GM06990 (cell line): ENCODE data around the gene NDRG4.

Experiments used
- DNase-seq: peaks from one replicate; pipeline ENCODE4 v3.0.0-alpha.2; 2011; ENCODE audit not compliant: insufficient read length; ENCODE audit errors: extremely low read depth
- H3K27me3 ChIP-seq: replicated peaks from 2 replicates; pipeline ENCODE4 v1.6.0; 2011; ENCODE audit warnings: low read length; ENCODE audit not compliant: control insufficient read depth, insufficient read depth
- H3K36me3 ChIP-seq: 2 replicates; pipeline ENCODE4 v1.5.1; 2011; ENCODE audit warnings: low read length; ENCODE audit not compliant: control insufficient read depth, insufficient read depth
- H3K4me3 ChIP-seq: replicated peaks from 2 replicates; pipeline ENCODE4 v1.5.1; 2011; ENCODE audit warnings: low read depth, mild to moderate bottlenecking, control low read depth, low read length
- TF ChIP-seq, protein P1 (sequence below): IDR thresholded peaks from 2 replicates; pipeline ENCODE4 v1.5.1; 2011; ENCODE audit warnings: low read length, control low read depth, mild to moderate bottlenecking, inconsistent platforms; ENCODE audit not compliant: insufficient read depth, poor library complexity, severe bottlenecking

The NDRG4 gene

DNA sequence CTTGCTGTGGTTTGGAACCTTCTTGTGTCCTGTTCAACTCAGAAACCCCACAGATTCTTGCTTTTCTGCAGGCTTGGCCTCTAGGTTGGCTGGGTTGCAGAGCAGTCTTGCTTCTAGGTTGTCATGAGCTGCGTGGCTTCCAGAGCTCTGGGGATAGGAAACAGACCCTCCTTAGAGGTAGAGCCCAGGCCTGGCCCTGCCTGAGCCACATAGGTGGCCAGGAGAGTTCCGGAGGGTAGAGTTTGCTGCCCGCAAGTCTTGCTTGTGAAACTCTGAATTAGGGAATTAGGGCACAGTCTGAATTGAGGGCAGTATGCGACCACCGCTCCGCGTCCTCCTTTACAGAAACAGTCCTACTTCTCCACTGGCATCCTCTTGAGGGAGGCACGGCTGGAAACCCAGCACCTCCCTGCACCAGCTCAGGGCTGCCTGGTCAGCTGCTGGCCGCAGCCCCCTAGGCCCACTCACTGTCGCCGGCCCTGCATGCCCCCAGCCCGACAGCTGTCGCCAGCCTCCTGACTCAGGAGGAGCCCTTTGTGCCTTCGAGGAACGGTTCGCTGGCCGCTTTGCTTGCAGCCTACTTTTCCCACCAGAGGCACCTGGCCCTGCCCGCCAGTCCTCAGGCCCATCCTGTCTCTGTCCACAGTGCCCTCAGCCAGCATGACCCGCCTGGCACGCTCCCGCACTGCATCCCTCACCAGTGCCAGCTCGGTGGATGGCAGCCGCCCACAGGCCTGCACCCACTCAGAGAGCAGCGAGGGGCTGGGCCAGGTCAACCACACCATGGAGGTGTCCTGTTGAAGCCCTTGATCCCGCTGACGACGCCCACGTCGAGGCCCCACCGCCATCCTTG is 11.1 kb downstream of the NDRG4 start:
- TF ChIP-seq, protein P1, sequence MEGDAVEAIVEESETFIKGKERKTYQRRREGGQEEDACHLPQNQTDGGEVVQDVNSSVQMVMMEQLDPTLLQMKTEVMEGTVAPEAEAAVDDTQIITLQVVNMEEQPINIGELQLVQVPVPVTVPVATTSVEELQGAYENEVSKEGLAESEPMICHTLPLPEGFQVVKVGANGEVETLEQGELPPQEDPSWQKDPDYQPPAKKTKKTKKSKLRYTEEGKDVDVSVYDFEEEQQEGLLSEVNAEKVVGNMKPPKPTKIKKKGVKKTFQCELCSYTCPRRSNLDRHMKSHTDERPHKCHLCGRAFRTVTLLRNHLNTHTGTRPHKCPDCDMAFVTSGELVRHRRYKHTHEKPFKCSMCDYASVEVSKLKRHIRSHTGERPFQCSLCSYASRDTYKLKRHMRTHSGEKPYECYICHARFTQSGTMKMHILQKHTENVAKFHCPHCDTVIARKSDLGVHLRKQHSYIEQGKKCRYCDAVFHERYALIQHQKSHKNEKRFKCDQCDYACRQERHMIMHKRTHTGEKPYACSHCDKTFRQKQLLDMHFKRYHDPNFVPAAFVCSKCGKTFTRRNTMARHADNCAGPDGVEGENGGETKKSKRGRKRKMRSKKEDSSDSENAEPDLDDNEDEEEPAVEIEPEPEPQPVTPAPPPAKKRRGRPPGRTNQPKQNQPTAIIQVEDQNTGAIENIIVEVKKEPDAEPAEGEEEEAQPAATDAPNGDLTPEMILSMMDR, result no peak
- H3K27me3 ChIP-seq, result no peaks in the 10 kb centered on the region
- no peak for DNase-seq
- H3K4me3 ChIP-seq, result no peak overlapping the region
- no peaks in the 10 kb centered on the region for H3K36me3 ChIP-seq

DNA sequence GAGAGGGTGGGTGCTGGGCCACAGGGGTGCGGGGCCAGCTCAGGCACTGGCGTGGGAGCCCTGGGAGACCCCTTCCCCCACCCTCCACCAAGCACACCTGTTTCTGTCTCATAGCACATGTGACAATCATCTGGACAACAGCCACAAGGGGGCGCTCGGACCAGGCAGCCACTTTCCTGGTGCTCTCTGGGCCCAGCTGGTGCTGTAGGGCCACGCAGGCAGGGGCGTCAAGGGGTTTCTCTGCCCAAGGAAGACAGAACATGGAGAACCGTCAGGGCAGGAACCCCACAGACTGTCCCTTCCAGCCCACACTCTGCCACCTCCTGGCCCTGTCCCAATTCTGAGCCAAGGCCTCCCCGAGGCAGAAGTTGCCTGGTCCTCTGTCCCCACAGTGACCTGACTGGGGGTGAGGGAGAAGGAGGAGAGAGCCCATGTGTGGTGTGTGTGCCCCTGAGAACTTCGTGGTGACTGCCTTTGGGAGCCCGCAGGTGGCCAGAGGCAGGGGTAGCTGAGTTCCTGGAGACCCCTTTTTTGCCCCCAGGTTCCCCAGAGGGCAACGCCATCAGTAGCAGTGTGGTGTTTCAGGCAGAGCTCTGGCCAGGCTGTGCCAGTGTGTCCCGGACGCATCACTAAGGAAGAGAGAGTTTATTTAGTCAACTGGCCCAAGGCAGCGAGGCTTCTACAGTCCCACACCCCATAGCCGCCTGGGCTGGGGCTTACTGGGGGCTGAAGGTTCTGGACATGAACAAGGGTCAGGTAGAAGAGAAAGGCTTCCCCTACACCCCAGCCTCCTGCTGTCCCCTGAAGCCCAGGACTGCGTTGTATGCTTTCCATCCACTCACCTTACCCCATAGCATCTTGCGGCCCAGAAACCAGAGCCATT is 12.2 kb downstream of the NDRG4 start:
- no peak for DNase-seq
- Histone ChIP-seq H3K27me3 (no peaks in the 10 kb centered on the region), H3K4me3 (no peak overlapping the region), H3K36me3 (peaks cover 2% of the 10 kb centered on the region; the same call in 1 of the 2 replicates)
- TF ChIP-seq, protein P1, result peak; percentile 93

DNA sequence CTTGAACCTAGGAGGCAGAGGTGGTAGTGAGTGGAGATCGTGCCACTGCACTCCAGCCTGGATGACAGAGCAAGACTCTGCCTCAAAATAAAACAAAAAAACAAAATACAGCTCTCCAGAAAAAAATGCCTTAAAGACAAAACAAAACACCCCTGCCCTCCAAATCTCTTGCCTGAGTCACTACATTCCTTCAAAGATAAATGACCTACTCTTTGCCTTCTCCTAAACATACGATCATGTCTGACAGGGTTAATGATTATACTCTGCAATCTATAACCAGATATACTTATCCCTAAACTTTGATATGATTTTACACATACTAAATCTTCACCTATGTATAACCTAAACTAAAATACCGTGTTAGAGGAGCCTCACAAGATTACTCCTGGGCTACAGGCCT is 13.9 kb downstream of the NDRG4 start:
- TF ChIP-seq, protein P1, result no peak
- no peaks in the 10 kb centered on the region for H3K27me3 ChIP-seq
- peaks cover 2% of the 10 kb centered on the region; the same call in 1 of the 2 replicates for H3K36me3 ChIP-seq
- H3K4me3 ChIP-seq, result no peak overlapping the region
- no peak for DNase-seq

DNA sequence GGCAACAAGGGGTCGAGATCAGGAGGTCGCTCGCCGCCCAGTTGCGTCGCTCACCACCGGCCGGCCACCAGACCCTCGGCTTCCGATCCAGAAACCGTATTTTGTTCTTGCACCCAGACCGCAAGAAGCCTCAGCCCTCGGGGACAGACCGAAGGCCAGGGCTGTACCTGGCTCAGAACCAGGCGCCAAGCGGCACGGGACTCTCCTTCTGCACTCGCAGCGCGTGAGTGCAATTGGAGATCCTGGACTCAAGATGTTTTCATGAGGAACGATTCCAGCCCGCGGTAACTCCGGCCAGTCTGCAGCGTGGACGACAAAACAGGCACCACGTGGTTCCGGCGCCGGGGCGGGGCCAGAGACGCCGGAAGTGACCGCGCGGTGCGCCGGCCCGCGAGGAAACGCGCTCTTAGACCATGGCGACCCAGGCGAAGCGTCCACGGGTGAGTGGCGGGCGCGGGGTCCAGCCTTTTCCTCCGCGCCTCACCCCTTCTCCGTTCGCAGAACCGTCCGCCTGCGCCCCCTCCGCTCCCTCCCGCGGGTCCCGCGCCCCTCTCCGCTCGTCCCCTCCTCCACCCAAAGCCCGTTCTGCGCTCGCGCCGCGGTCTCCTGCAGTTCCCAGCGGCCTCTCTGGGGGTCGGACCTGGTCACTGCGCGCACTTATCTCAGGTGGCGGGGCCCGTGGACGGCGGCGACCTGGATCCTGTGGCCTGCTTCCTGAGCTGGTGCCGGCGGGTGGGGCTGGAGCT is 15.4 kb downstream of the NDRG4 start, which contains the start of gene SETD6:
TSS of gene SETD6 (plus strand) at position 393 of the 746 bp plus-strand sequence. CDS start at position 414, 21 bp downstream.
- H3K27me3 ChIP-seq, result no peaks in the 10 kb centered on the region
- peaks cover 5% of the 10 kb centered on the region for H3K36me3 ChIP-seq
- DNase-seq, result peak; percentile 93
- TF ChIP-seq, protein P1, result peak; percentile 7
- H3K4me3 ChIP-seq, result peak within 1 kb of the TSS; percentile 75

DNA sequence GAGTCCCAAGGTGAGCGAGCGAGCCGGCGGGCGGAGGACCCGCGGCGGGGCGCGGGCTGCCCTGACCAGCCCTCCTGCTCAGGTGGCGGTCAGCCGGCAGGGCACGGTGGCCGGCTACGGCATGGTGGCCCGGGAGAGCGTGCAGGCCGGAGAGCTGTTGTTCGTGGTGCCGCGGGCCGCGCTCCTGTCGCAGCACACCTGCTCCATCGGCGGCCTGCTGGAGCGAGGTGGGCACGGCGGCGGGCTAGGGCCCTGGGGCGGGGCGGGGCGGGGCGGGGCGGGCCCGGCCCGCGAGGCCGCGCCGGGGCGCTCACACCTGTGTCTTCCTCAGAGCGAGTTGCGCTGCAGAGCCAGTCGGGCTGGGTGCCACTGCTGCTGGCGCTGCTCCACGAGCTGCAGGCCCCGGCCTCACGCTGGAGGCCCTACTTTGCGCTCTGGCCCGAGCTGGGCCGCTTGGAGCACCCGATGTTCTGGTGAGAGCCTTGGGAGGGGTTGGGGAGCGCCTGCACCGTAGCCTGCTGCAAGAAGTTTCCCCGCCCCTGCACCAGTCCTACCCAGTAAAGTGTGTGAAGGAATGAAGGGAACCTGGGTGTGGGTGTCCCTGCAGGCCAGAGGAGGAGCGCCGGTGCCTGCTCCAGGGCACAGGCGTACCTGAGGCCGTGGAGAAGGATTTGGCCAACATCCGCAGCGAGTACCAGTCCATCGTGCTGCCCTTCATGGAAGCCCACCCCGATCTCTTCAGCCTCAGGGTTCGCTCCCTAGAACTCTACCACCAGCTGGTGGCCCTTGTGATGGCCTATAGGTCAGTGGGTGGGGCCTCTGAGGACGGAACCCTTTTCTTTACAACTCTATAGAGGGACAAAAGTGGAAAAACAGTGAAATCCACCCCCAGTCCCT is 16.2 kb downstream of the NDRG4 start:
- peak; percentile 70 for DNase-seq
- peaks cover 9% of the 10 kb centered on the region for H3K36me3 ChIP-seq
- no peaks in the 10 kb centered on the region for H3K27me3 ChIP-seq
- TF ChIP-seq, protein P1, result no peak
- peak overlapping the region; percentile 75 for H3K4me3 ChIP-seq
